Panc1 (cell line): ENCODE measurements around the gene SORT1. TPM values are rescaled to one million over a fixed set of nuclear protein-coding genes. Genes with fewer than 3 reads are reported as not detected.

Source experiments
- ATAC-seq: fragments of 200-7000 bp; cut with Tn5 transposase; 2 replicates; pipeline ENCODE4 v1.9.1; 2020; ENCODE audit warnings: mild to moderate bottlenecking, moderate library complexity
- BruUV-seq: library from RNA; stranded (reverse); fragments of 400-500 nt; replicated peaks from 2 replicates; lab custom pipeline; 2021; lab: Mats Ljungman, UMichigan
- CTCF ChIA-PET: fragments of 300-600 bp; sonication (Branson Sonifier 250); formaldehyde crosslinking; loops from one replicate; lab custom pipeline; 2022; ENCODE audit warnings: antibody characterized with exemption; lab: Charles Lee
- POLR2A ChIA-PET: fragments of 300-600 bp; sonication (Branson Sonifier 250); formaldehyde crosslinking; loops from one replicate; lab custom pipeline; 2022; ENCODE audit warnings: antibody characterized with exemption; lab: Charles Lee
- DNase-seq: peaks from one replicate; pipeline ENCODE4 v3.0.0-alpha.2; 2010; ENCODE audit warnings: low read depth, low spot score
- H3K27ac ChIP-seq: 2 replicates; pipeline ENCODE4 v1.5.1; 2011; ENCODE audit warnings: mild to moderate bottlenecking, low read length, inconsistent platforms
- H3K27me3 ChIP-seq: fragments of 200-500 bp; sonication (Bioruptor generic); 2 replicates; pipeline ENCODE4 v1.6.0; 2014; ENCODE audit warnings: low read length, inconsistent platforms; ENCODE audit not compliant: control insufficient read depth, insufficient read depth
- H3K36me3 ChIP-seq: fragments of 200-500 bp; sonication (Bioruptor generic); 2 replicates; pipeline ENCODE4 v1.5.1; 2014; ENCODE audit warnings: inconsistent platforms, mild to moderate bottlenecking, low read length, moderate library complexity; ENCODE audit not compliant: control insufficient read depth, insufficient read depth
- H3K4me1 ChIP-seq: 2 replicates; pipeline ENCODE4 v1.5.1; 2011; ENCODE audit warnings: inconsistent platforms, mild to moderate bottlenecking, low read length, moderate library complexity; ENCODE audit not compliant: control insufficient read depth, insufficient read depth
- H3K4me3 ChIP-seq, 2 experiments: 2 replicates each; pipeline ENCODE4 v1.5.1; 2011 to 2012; ENCODE audit warnings: low read depth in 2 of 2, low read length in 2 of 2, mild to moderate bottlenecking in 2 of 2, inconsistent platforms in 1 of 2, moderate library complexity in 1 of 2
- H3K9me3 ChIP-seq: fragments of 200-500 bp; sonication (Bioruptor generic); 2 replicates; pipeline ENCODE4 v1.5.1; 2014; ENCODE audit warnings: low read depth, mild to moderate bottlenecking, inconsistent platforms, low read length, moderate library complexity; ENCODE audit not compliant: control insufficient read depth, insufficient read depth
- POLR2AphosphoS5 ChIP-seq: IDR thresholded peaks from 2 replicates; pipeline ENCODE4 v1.6.1; 2012; ENCODE audit warnings: mild to moderate bottlenecking, low read depth, low read length, moderate library complexity
- SIN3A ChIP-seq: IDR thresholded peaks from 2 replicates; pipeline ENCODE4 v1.6.1; 2012; ENCODE audit warnings: low read depth, mild to moderate bottlenecking, low read length, moderate library complexity, borderline replicate concordance; ENCODE audit not compliant: insufficient read depth
- TCF7L2 ChIP-seq: IDR thresholded peaks from 2 replicates; pipeline ENCODE4 v1.6.1; 2011; ENCODE audit warnings: mild to moderate bottlenecking, low read depth, low read length, inconsistent platforms
- in situ Hi-C: cut with HindIII; loops from 2 replicates; pipeline ENCODE4 v1.10.0; 2016; ENCODE audit warnings: low sequenced_read_pairs, low pct_unique_long_range_greater_than_20kb
- intact Hi-C: fragments of 100-400 bp; cut with micrococcal nuclease; formaldehyde crosslinking; loops from one replicate; pipeline ENCODE4 v1.10.0; 2022; ENCODE audit not compliant: unreplicated experiment
- total RNA-seq: library from RNA; stranded (reverse); gene quantifications from one replicate; pipeline ENCODE4 v1.2.1, GENCODE V29; 2021; ENCODE audit not compliant: unreplicated experiment
- TF ChIP-seq, protein P1 (sequence below): fragments of 450-650 bp; IDR thresholded peaks from 2 replicates; pipeline ENCODE4 v1.5.1; 2017; ENCODE audit warnings: mild to moderate bottlenecking
- TF ChIP-seq, protein P2 (sequence below), 2 experiments: IDR thresholded peaks; 2 replicates each; pipeline ENCODE4 v1.6.1; 2011 to 2012; ENCODE audit warnings: low read depth in 2 of 2, control low read depth in 1 of 2, low read length in 1 of 2, mild to moderate bottlenecking in 1 of 2, moderate library complexity in 1 of 2; ENCODE audit not compliant: insufficient read depth in 1 of 2

The SORT1 gene
- total RNA-seq, 1 experiment from 2014 or later, result 25.1 TPM

DNA sequence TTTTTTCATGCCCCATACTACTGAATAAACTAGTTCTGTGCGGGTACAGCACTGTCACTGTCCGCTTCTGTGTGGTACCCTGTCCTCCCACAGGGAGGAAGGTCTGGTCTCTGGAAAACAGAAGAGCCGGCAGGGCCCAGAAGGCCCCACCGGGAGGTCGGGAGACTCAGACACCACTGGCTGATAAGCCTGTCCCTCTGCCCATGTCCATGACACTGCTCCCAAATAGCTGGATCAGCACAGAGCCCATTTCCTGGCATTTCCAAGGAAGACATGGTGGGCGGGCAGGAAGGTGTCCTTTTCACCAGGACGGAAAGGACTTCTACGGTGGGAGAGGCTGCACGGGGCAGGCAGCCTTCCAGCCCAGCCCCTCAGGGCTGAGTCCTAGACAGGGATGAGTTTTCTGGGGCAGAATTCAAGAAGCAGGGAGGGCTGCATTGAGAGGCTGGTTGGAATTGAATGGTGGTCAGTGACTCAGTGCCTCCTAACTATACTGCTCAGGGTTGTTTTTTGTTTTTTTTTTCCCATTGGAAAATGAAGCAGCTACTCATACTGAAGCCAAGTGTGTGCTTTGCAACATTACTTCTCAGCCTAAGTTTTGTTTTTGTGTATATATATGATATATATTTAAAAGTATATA, 121.9 kb downstream of the SORT1 start:
- no TSS peak for BruUV-seq
- ATAC-seq (no peak), DNase-seq (no peak)
- POLR2A ChIA-PET, result interaction anchor here (0.6 kb wide), 2 partner anchors 8 to 117 kb away, joined by 3 to 7 read pairs; no protein-coding TSS in a partner anchor
- intact Hi-C loops, result no loop called here
- Histone ChIP-seq H3K27ac (peak overlapping the region; percentile 71), H3K9me3 (no peaks in the 10 kb centered on the region), H3K36me3 (no peaks in the 10 kb centered on the region; the same call in 1 of the 2 replicates), H3K27me3 (no peaks in the 10 kb centered on the region), H3K4me3 (no peak overlapping the region), H3K4me1 (peaks cover 22% of the 10 kb centered on the region)
- CTCF ChIA-PET, result interaction anchor here (0.5 kb wide), 1 partner anchor 34 kb away, joined by 5 read pairs; no protein-coding TSS in a partner anchor
- in situ Hi-C loops, result no loop called here
- TF ChIP-seq POLR2AphosphoS5 (no peak), TCF7L2 (no peak), SIN3A (no peak)
- TF ChIP-seq, protein P1, sequence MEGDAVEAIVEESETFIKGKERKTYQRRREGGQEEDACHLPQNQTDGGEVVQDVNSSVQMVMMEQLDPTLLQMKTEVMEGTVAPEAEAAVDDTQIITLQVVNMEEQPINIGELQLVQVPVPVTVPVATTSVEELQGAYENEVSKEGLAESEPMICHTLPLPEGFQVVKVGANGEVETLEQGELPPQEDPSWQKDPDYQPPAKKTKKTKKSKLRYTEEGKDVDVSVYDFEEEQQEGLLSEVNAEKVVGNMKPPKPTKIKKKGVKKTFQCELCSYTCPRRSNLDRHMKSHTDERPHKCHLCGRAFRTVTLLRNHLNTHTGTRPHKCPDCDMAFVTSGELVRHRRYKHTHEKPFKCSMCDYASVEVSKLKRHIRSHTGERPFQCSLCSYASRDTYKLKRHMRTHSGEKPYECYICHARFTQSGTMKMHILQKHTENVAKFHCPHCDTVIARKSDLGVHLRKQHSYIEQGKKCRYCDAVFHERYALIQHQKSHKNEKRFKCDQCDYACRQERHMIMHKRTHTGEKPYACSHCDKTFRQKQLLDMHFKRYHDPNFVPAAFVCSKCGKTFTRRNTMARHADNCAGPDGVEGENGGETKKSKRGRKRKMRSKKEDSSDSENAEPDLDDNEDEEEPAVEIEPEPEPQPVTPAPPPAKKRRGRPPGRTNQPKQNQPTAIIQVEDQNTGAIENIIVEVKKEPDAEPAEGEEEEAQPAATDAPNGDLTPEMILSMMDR, result no peak
- TF ChIP-seq, protein P2, sequence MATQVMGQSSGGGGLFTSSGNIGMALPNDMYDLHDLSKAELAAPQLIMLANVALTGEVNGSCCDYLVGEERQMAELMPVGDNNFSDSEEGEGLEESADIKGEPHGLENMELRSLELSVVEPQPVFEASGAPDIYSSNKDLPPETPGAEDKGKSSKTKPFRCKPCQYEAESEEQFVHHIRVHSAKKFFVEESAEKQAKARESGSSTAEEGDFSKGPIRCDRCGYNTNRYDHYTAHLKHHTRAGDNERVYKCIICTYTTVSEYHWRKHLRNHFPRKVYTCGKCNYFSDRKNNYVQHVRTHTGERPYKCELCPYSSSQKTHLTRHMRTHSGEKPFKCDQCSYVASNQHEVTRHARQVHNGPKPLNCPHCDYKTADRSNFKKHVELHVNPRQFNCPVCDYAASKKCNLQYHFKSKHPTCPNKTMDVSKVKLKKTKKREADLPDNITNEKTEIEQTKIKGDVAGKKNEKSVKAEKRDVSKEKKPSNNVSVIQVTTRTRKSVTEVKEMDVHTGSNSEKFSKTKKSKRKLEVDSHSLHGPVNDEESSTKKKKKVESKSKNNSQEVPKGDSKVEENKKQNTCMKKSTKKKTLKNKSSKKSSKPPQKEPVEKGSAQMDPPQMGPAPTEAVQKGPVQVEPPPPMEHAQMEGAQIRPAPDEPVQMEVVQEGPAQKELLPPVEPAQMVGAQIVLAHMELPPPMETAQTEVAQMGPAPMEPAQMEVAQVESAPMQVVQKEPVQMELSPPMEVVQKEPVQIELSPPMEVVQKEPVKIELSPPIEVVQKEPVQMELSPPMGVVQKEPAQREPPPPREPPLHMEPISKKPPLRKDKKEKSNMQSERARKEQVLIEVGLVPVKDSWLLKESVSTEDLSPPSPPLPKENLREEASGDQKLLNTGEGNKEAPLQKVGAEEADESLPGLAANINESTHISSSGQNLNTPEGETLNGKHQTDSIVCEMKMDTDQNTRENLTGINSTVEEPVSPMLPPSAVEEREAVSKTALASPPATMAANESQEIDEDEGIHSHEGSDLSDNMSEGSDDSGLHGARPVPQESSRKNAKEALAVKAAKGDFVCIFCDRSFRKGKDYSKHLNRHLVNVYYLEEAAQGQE (IDR thresholded peaks at IDR 0.05; ENCODE audit: insufficient read depth in 1 of 2, low read depth in 2 of 2, low read length in 1 of 2), result no peak

DNA sequence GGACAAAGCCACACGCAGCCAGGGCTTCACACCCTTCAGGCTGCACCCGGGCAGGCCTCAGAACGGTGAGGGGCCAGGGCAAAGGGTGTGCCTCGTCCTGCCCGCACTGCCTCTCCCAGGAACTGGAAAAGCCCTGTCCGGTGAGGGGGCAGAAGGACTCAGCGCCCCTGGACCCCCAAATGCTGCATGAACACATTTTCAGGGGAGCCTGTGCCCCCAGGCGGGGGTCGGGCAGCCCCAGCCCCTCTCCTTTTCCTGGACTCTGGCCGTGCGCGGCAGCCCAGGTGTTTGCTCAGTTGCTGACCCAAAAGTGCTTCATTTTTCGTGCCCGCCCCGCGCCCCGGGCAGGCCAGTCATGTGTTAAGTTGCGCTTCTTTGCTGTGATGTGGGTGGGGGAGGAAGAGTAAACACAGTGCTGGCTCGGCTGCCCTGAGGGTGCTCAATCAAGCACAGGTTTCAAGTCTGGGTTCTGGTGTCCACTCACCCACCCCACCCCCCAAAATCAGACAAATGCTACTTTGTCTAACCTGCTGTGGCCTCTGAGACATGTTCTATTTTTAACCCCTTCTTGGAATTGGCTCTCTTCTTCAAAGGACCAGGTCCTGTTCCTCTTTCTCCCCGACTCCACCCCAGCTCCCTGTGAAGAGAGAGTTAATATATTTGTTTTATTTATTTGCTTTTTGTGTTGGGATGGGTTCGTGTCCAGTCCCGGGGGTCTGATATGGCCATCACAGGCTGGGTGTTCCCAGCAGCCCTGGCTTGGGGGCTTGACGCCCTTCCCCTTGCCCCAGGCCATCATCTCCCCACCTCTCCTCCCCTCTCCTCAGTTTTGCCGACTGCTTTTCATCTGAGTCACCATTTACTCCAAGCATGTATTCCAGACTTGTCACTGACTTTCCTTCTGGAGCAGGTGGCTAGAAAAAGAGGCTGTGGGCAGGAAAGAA, 122.9 kb downstream of the SORT1 start:
- no TSS peak for BruUV-seq
- in situ Hi-C loops (no loop called here), intact Hi-C loops (no loop called here)
- ChIA-PET POLR2A (no interaction called here), CTCF (no interaction called here)
- TF ChIP-seq, protein P1, result no peak
- TF ChIP-seq, protein P2 (IDR thresholded peaks at IDR 0.05; ENCODE audit: insufficient read depth in 1 of 2, low read depth in 2 of 2, low read length in 1 of 2), result no peak
- TF ChIP-seq TCF7L2 (peak; percentile 87), POLR2AphosphoS5 (no peak), SIN3A (no peak)
- ATAC-seq, result peak; percentile 76
- Histone ChIP-seq H3K36me3 (no peaks in the 10 kb centered on the region; the same call in 1 of the 2 replicates), H3K4me1 (peaks cover 22% of the 10 kb centered on the region), H3K27ac (peak overlapping the region; percentile 71), H3K4me3 (peak overlapping the region in 1 of 2 experiments; percentile 30; a peak in 2 of 4 replicates), H3K27me3 (no peaks in the 10 kb centered on the region), H3K9me3 (no peaks in the 10 kb centered on the region)
- DNase-seq, result no peak
